Activated CD4-positive, alpha-beta memory T cell treated with anti-CD3 and anti-CD28 coated beads, Interleukin-2, amount 10 ng/mL, durations not matched to agents 7 days and 5 days (primary cell): Measurements from ENCODE around the gene STX1B. TPM values are rescaled to one million over a fixed set of nuclear protein-coding genes. Genes with fewer than 3 reads are reported as not detected.

ENCODE experiments used
- CTCF ChIA-PET: fragments of 350-600 bp; sonication (Branson Sonifier 250); formaldehyde crosslinking; loops from one replicate; lab custom pipeline; 2021; ENCODE audit warnings: antibody characterized with exemption, inconsistent platforms; lab: Charles Lee
- POLR2A ChIA-PET: fragments of 350-600 bp; sonication (Branson Sonifier 250); formaldehyde crosslinking; loops from one replicate; lab custom pipeline; 2021; ENCODE audit warnings: antibody characterized with exemption; lab: Charles Lee
- DNase-seq: peaks from one replicate; pipeline ENCODE4 v3.0.0-alpha.2; 2020
- H3K27ac Mint-ChIP-seq: one replicate; pipeline ENCODE4 v1.8.0; 2021; ENCODE audit warnings: mild to moderate bottlenecking, mixed read lengths
- H3K27me3 Mint-ChIP-seq: one replicate; pipeline ENCODE4 v1.8.0; 2021; ENCODE audit warnings: mixed read lengths
- H3K36me3 Mint-ChIP-seq: one replicate; pipeline ENCODE4 v1.8.0; 2021; ENCODE audit warnings: low read depth, mixed read lengths
- H3K4me1 Mint-ChIP-seq: one replicate; pipeline ENCODE4 v1.8.0; 2021; ENCODE audit warnings: mixed read lengths
- H3K4me3 Mint-ChIP-seq: one replicate; pipeline ENCODE4 v1.8.0; 2021; ENCODE audit warnings: mild to moderate bottlenecking, mixed read lengths
- H3K9me3 Mint-ChIP-seq: one replicate; pipeline ENCODE4 v1.8.0; 2021; ENCODE audit warnings: mixed read lengths
- total RNA-seq, 2 experiments: library from RNA; stranded (reverse); gene quantifications; one replicate each; pipeline ENCODE4 v1.2.3, GENCODE V29; 2021

The STX1B gene
- total RNA-seq, 2 experiments from 2014 or later: 1.5 to 1.7 TPM

GRCh38 chr16:30987581-30988190 lies 22.8 kb downstream of the STX1B start:
- Mint-ChIP-seq H3K4me3 (no peak overlapping the region), H3K4me1 (peaks cover 24% of the 10 kb centered on the region), H3K27ac (no peak overlapping the region), H3K27me3 (no peaks in the 10 kb centered on the region), H3K36me3 (peaks cover 10% of the 10 kb centered on the region), H3K9me3 (no peaks in the 10 kb centered on the region)
- POLR2A ChIA-PET: interaction anchor here (0.8 kb wide), 1 partner anchor 11 kb away, joined by 3 read pairs; no protein-coding TSS in a partner anchor
- no peak for DNase-seq
- CTCF ChIA-PET: interaction anchor here (0.8 kb wide), 1 partner anchor 34 kb away, joined by 3 read pairs; no protein-coding TSS in a partner anchor

- Mint-ChIP-seq H3K36me3 (peaks cover 15% of the 10 kb centered on the region), H3K9me3 (no peaks in the 10 kb centered on the region), H3K27ac (peak overlapping the region; percentile 21), H3K4me3 (no peak overlapping the region), H3K27me3 (no peaks in the 10 kb centered on the region), H3K4me1 (peaks cover 18% of the 10 kb centered on the region)
- DNase-seq: no peak
- ChIA-PET POLR2A (interaction anchor here (1.0 to 2.0 kb wide), 7 partner anchors 8 to 194 kb away, joined by 3 to 9 read pairs (median 6); partner anchors contain the start of genes FUS, KAT8, ZNF646 and ZNF668), CTCF (interaction anchor here (0.7 to 4.1 kb wide), 11 partner anchors 8 to 457 kb away, joined by 3 to 36 read pairs (median 7); partner anchors contain the start of genes KAT8, VKORC1, ZNF646 and ZNF668)
Observed at GRCh38 chr16:30986129-30986991, 24.1 kb downstream of the STX1B start.

GRCh38 chr16:30985401-30986128 lies 24.9 kb downstream of the STX1B start:
- DNase-seq: no peak
- ChIA-PET POLR2A (interaction anchor here (1.0 to 2.0 kb wide), 7 partner anchors 9 to 194 kb away, joined by 3 to 9 read pairs (median 6); partner anchors contain the start of genes FUS, KAT8, ZNF646 and ZNF668), CTCF (interaction anchor here (0.9 to 4.1 kb wide), 14 partner anchors 9 to 884 kb away, joined by 3 to 36 read pairs (median 7); partner anchors contain the start of genes KAT8, VKORC1, ZNF646 and ZNF668)
- peak overlapping the region; percentile 39 for H3K4me3 Mint-ChIP-seq
- H3K9me3 Mint-ChIP-seq: no peaks in the 10 kb centered on the region
- H3K27me3 Mint-ChIP-seq: no peaks in the 10 kb centered on the region
- peaks cover 14% of the 10 kb centered on the region for H3K4me1 Mint-ChIP-seq
- peaks cover 21% of the 10 kb centered on the region for H3K36me3 Mint-ChIP-seq
- H3K27ac Mint-ChIP-seq: no peak overlapping the region

- H3K27ac Mint-ChIP-seq: no peak within 1 kb of the TSS
- peaks cover 21% of the 10 kb centered on the region for H3K36me3 Mint-ChIP-seq
- H3K27me3 Mint-ChIP-seq: no peaks in the 10 kb centered on the region
- H3K4me1 Mint-ChIP-seq: peaks cover 14% of the 10 kb centered on the region
- no peaks in the 10 kb centered on the region for H3K9me3 Mint-ChIP-seq
- H3K4me3 Mint-ChIP-seq: peak within 1 kb of the TSS; percentile 39
- peak; percentile 85 for DNase-seq
- CTCF ChIA-PET: interaction anchor here (0.6 to 4.1 kb wide), 21 partner anchors 10 to 1152 kb away, joined by 3 to 36 read pairs (median 4); partner anchors contain the start of genes KAT8, VKORC1, ZNF646 and ZNF668
- POLR2A ChIA-PET: interaction anchor here (0.6 to 2.0 kb wide), 9 partner anchors 9 to 884 kb away, joined by 3 to 9 read pairs (median 5); partner anchors contain the start of genes FUS, KAT8, SETD1A and ZNF646
Observed at GRCh38 chr16:30984669-30985400, 25.6 kb downstream of the STX1B start, which contains the start of gene HSD3B7. Gene HSD3B7, plus strand, starts transcription at chr16:30985207. Its CDS starts 452 bp downstream, at chr16:30985659.

GRCh38 chr16:30983898-30984610 lies 26.4 kb downstream of the STX1B start:
- ChIA-PET CTCF (interaction anchor here (0.6 to 4.1 kb wide), 19 partner anchors 11 to 1153 kb away, joined by 3 to 36 read pairs (median 3); partner anchors contain the start of genes KAT8, VKORC1, ZNF646 and ZNF668), POLR2A (interaction anchor here (0.6 to 2.0 kb wide), 6 partner anchors 10 to 884 kb away, joined by 3 to 7 read pairs (median 4); partner anchors contain the start of gene SETD1A)
- Mint-ChIP-seq H3K4me3 (no peak overlapping the region), H3K9me3 (no peaks in the 10 kb centered on the region), H3K27ac (no peak overlapping the region), H3K27me3 (no peaks in the 10 kb centered on the region), H3K4me1 (peaks cover 14% of the 10 kb centered on the region), H3K36me3 (peaks cover 21% of the 10 kb centered on the region)
- no peak for DNase-seq

GRCh38 chr16:30983289-30983889 lies 27.0 kb downstream of the STX1B start:
- H3K4me1 Mint-ChIP-seq: peaks cover 14% of the 10 kb centered on the region
- no peak for DNase-seq
- CTCF ChIA-PET: interaction anchor here (1.1 to 4.1 kb wide), 4 partner anchors 33 to 159 kb away, joined by 3 to 36 read pairs (median 18); partner anchors contain the start of genes VKORC1, ZNF646 and ZNF668
- H3K4me3 Mint-ChIP-seq: no peak overlapping the region
- no peak overlapping the region for H3K27ac Mint-ChIP-seq
- POLR2A ChIA-PET: interaction anchor here (1.2 to 1.4 kb wide), 2 partner anchors 26 to 159 kb away, joined by 4 read pairs; partner anchors contain the start of gene SETD1A
- H3K36me3 Mint-ChIP-seq: peaks cover 25% of the 10 kb centered on the region
- H3K27me3 Mint-ChIP-seq: no peaks in the 10 kb centered on the region
- no peaks in the 10 kb centered on the region for H3K9me3 Mint-ChIP-seq

GRCh38 chr16:30982548-30983288 lies 27.7 kb downstream of the STX1B start:
- ChIA-PET POLR2A (interaction anchor here (1.1 to 1.4 kb wide), 2 partner anchors 159 to 160 kb away, joined by 4 to 5 read pairs; no protein-coding TSS in a partner anchor), CTCF (interaction anchor here (1.0 to 4.1 kb wide), 4 partner anchors 33 to 460 kb away, joined by 3 to 36 read pairs (median 7); partner anchors contain the start of genes ZNF646, ZNF668 and ZNF843)
- peaks cover 14% of the 10 kb centered on the region for H3K4me1 Mint-ChIP-seq
- H3K4me3 Mint-ChIP-seq: no peak overlapping the region
- H3K36me3 Mint-ChIP-seq: peaks cover 28% of the 10 kb centered on the region
- no peak for DNase-seq
- no peaks in the 10 kb centered on the region for H3K9me3 Mint-ChIP-seq
- no peak overlapping the region for H3K27ac Mint-ChIP-seq
- H3K27me3 Mint-ChIP-seq: no peaks in the 10 kb centered on the region

- POLR2A ChIA-PET: no interaction called here
- Mint-ChIP-seq H3K27ac (no peak overlapping the region), H3K4me3 (no peak overlapping the region), H3K4me1 (peaks cover 9% of the 10 kb centered on the region), H3K27me3 (no peaks in the 10 kb centered on the region), H3K36me3 (peaks cover 34% of the 10 kb centered on the region), H3K9me3 (no peaks in the 10 kb centered on the region)
- no peak for DNase-seq
- CTCF ChIA-PET: no interaction called here
Observed at GRCh38 chr16:30980959-30981358, 29.5 kb downstream of the STX1B start.

- H3K36me3 Mint-ChIP-seq: peaks cover 39% of the 10 kb centered on the region
- DNase-seq: no peak
- peaks cover 8% of the 10 kb centered on the region for H3K4me1 Mint-ChIP-seq
- CTCF ChIA-PET: no interaction called here
- no peaks in the 10 kb centered on the region for H3K9me3 Mint-ChIP-seq
- POLR2A ChIA-PET: no interaction called here
- no peak overlapping the region for H3K4me3 Mint-ChIP-seq
- no peak overlapping the region for H3K27ac Mint-ChIP-seq
- H3K27me3 Mint-ChIP-seq: no peaks in the 10 kb centered on the region
Observed at GRCh38 chr16:30980434-30980833, 30.0 kb downstream of the STX1B start.

GRCh38 chr16:30980023-30980371 lies 30.4 kb downstream of the STX1B start:
- Mint-ChIP-seq H3K4me3 (no peak overlapping the region), H3K36me3 (peaks cover 39% of the 10 kb centered on the region), H3K27ac (no peak overlapping the region), H3K27me3 (no peaks in the 10 kb centered on the region), H3K9me3 (no peaks in the 10 kb centered on the region), H3K4me1 (peaks cover 3% of the 10 kb centered on the region)
- ChIA-PET POLR2A (no interaction called here), CTCF (no interaction called here)
- DNase-seq: no peak
